ENCODE results near the gene PNMA8A.

DNA sequence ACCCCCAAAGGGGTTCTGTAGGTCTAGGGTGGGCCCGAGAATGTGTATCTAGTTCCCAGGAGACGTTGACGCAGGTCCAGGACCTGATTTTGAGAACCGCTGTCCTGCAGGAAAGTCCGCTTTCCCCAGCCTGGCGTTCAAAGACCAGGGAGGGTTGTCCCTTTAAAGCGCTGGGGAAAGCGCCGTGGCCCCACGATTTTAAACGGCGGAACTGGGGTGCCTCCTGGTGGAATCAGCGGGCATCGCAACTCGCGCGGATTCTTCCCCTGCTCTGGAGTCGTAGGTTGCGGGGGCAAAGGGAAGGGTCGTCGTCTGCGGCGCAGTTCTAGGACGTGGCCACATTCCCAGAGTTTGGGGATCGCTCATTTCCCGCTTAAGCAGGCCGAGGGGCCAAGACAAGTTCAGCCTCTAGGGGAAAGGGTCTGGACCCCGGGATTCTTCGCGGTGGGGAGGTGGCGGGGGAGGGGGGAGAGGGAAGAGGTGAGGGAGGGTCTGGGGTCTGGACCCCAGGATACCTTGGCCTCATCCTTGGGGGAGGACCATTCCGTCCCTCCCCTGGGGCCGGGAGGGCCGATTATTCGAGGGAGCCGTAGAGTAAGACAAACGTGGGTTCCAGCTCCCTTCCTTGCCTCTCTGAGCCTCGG is 16.6 kb upstream of the PNMA8A start:
- TF ChIP-seq SP1 (IDR thresholded peaks at IDR 0.05; ENCODE audit: low read depth, low read length) (no peak), TAF1 (IDR thresholded peaks at IDR 0.05; ENCODE audit: low read depth, low read length) (no peak), ZNF274 (IDR thresholded peaks at IDR 0.05; ENCODE audit: borderline replicate concordance, extremely low read depth, low read length) (no peak), SIN3A (conservative IDR thresholded peaks at IDR 0.05 in 1 of 2, IDR thresholded peaks at IDR 0.05 in 1 of 2; ENCODE audit: low read depth in 1 of 2, low read length in 2 of 2) (0 out of 4 replicates have a peak, but pooled peaks of 1 of the 2 experiments have one; percentile 31), POLR2A (IDR thresholded peaks at IDR 0.05; ENCODE audit: control extremely low read depth in 1 of 2, low read depth in 2 of 2, low read length in 2 of 2) (no peak), BRCA1 (IDR thresholded peaks at IDR 0.05; ENCODE audit: low read depth, low read length) (no peak), RNF2 (IDR thresholded peaks at IDR 0.05; ENCODE audit: borderline replicate concordance, low read depth, low read length, missing control alignments, poor library complexity, severe bottlenecking) (no peak), RBBP5 (IDR thresholded peaks at IDR 0.05; ENCODE audit: borderline replicate concordance, low read depth, low read length) (no peak), SRF (IDR thresholded peaks at IDR 0.05; ENCODE audit: low read depth, low read length) (no peak)
- TF ChIP-seq, protein P1, sequence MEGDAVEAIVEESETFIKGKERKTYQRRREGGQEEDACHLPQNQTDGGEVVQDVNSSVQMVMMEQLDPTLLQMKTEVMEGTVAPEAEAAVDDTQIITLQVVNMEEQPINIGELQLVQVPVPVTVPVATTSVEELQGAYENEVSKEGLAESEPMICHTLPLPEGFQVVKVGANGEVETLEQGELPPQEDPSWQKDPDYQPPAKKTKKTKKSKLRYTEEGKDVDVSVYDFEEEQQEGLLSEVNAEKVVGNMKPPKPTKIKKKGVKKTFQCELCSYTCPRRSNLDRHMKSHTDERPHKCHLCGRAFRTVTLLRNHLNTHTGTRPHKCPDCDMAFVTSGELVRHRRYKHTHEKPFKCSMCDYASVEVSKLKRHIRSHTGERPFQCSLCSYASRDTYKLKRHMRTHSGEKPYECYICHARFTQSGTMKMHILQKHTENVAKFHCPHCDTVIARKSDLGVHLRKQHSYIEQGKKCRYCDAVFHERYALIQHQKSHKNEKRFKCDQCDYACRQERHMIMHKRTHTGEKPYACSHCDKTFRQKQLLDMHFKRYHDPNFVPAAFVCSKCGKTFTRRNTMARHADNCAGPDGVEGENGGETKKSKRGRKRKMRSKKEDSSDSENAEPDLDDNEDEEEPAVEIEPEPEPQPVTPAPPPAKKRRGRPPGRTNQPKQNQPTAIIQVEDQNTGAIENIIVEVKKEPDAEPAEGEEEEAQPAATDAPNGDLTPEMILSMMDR (IDR thresholded peaks at IDR 0.05; ENCODE audit: control extremely low read depth in 1 of 3, insufficient read depth in 1 of 3, low read depth in 1 of 3, low read length in 3 of 3): peak; percentile 91 to 98 (median 97)

Measured in H1 (cell line).